Measurements from ENCODE around the gene C2CD2L. TPM values are rescaled to one million over a fixed set of nuclear protein-coding genes. Genes with fewer than 3 reads are reported as not detected.

Gene C2CD2L
- total and polyA plus RNA-seq, 2 donors (not counting 3 experiments of a cell fraction or from before 2014, with no cell fraction given), result 9.1 to 10.4 TPM

DNA sequence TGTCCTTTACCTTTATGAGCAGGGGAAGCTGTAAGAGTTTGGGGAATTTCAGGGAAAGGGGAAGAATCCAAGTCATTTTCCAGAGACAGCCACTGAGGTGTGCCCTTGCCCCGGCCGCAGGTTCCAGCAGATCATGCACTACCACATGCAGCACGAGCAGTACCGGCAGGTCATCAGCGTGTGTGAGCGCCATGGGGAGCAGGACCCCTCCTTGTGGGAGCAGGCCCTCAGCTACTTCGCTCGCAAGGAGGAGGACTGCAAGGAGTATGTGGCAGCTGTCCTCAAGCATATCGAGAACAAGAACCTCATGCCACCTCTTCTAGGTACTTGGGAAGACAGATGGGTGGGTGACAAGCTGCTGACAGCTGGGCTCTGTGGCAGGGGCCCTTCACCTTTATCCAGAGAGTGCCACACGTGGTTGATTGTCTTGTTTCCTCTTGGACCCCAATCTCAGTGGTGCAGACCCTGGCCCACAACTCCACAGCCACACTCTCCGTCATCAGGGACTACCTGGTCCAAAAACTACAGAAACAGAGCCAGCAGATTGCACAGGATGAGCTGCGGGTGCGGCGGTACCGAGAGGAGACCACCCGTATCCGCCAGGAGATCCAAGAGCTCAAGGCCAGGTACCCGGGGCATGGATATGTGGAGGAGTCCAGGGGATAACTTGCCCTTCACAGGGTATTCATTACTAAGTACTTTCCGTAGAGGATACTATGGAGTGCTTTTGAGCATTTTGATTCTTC is 28.3 kb upstream of the C2CD2L start:
- FAIRE-seq, result no peak
- Histone ChIP-seq H3K79me2 (ENCODE audit: control insufficient read depth, insufficient read depth, low read length) (no peaks in the 10 kb centered on the region), H3K27me3 (ENCODE audit: control insufficient read depth in 2 of 2, insufficient read depth in 2 of 2, low read length in 2 of 2) (no peaks in the 10 kb centered on the region), H3K4me2 (ENCODE audit: insufficient read depth, low read length) (no peak overlapping the region), H3K9me3 (replicated peaks; ENCODE audit: control insufficient read depth, insufficient read depth, low read length) (no peaks in the 10 kb centered on the region), H2AFZ (ENCODE audit: low read depth, low read length) (no peak overlapping the region), H3K9me1 (replicated peaks; ENCODE audit: control insufficient read depth, extremely low read depth, insufficient read depth, low read length) (no peaks in the 10 kb centered on the region), H3K9ac (replicated peaks; ENCODE audit: extremely low read depth, insufficient read depth, low read length) (no peak overlapping the region), H3K4me3 (replicated peaks in 1 of 3; ENCODE audit: insufficient read depth in 1 of 3, low read depth in 1 of 3, low read length in 3 of 3) (no peak overlapping the region), H3K27ac (ENCODE audit: insufficient read depth, low read depth, low read length) (no peak overlapping the region), H4K20me1 (replicated peaks; ENCODE audit: control insufficient read depth, extremely low read depth, insufficient read depth, low read length) (no peaks in the 10 kb centered on the region), H3K36me3 (ENCODE audit: control insufficient read depth in 2 of 2, extremely low read depth in 1 of 2, insufficient read depth in 2 of 2, low read length in 2 of 2) (peaks cover 10 to 42% of the 10 kb centered on the region in 2 experiments), H3K4me1 (ENCODE audit: control insufficient read depth, extremely low read depth, insufficient read depth, low read length) (no peaks in the 10 kb centered on the region)
- CTCF ChIA-PET, result interaction anchor here (1.8 kb wide), 1 partner anchor 11 kb away, joined by 6 read pairs; the partner anchor contains the start of gene VPS11
- no peak for TF ChIP-seq EZH2 (IDR thresholded peaks at IDR 0.05; ENCODE audit: borderline replicate concordance, low read depth, low read length, severe bottlenecking)
- TF ChIP-seq, protein P1, sequence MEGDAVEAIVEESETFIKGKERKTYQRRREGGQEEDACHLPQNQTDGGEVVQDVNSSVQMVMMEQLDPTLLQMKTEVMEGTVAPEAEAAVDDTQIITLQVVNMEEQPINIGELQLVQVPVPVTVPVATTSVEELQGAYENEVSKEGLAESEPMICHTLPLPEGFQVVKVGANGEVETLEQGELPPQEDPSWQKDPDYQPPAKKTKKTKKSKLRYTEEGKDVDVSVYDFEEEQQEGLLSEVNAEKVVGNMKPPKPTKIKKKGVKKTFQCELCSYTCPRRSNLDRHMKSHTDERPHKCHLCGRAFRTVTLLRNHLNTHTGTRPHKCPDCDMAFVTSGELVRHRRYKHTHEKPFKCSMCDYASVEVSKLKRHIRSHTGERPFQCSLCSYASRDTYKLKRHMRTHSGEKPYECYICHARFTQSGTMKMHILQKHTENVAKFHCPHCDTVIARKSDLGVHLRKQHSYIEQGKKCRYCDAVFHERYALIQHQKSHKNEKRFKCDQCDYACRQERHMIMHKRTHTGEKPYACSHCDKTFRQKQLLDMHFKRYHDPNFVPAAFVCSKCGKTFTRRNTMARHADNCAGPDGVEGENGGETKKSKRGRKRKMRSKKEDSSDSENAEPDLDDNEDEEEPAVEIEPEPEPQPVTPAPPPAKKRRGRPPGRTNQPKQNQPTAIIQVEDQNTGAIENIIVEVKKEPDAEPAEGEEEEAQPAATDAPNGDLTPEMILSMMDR (IDR thresholded peaks at IDR 0.05; ENCODE audit: extremely low read depth in 1 of 2, insufficient read depth in 1 of 2, low read depth in 1 of 2, low read length in 2 of 2), result no peak
- no peak for TF ChIP-seq JUN (IDR thresholded peaks at IDR 0.05; ENCODE audit: borderline replicate concordance, insufficient read depth, insufficient read length, low read depth)
- no peak for TF ChIP-seq FOS (IDR thresholded peaks at IDR 0.05; ENCODE audit: borderline replicate concordance, insufficient read depth, low read length)
- TF ChIP-seq POLR2A (IDR thresholded peaks at IDR 0.05; ENCODE audit: low read depth, low read length), result no peak
- no peak for TF ChIP-seq POLR2AphosphoS5 (IDR thresholded peaks at IDR 0.05; ENCODE audit: insufficient read depth, low read depth, low read length)
- TF ChIP-seq GATA2 (IDR thresholded peaks at IDR 0.05; ENCODE audit: insufficient read depth, insufficient read length, low read depth, low read length), result no peak
- TF ChIP-seq, protein P2, sequence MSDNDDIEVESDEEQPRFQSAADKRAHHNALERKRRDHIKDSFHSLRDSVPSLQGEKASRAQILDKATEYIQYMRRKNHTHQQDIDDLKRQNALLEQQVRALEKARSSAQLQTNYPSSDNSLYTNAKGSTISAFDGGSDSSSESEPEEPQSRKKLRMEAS (IDR thresholded peaks at IDR 0.05; ENCODE audit: insufficient read depth, insufficient read length), result no peak
- TF ChIP-seq MYC (IDR thresholded peaks at IDR 0.05; ENCODE audit: low read depth, low read length), result no peak
- POLR2A ChIA-PET, result no interaction called here
- intact Hi-C loops (cut with micrococcal nuclease), result no loop called here
- no peak for DNase-seq (ENCODE audit: low read depth, low spot score)
- dilution Hi-C loops (cut with MboI; ENCODE audit: extremely low pct_ligation_motif_present, low sequenced_read_pairs), result no loop called here
- no TSS peak for BruUV-seq (replicated peaks)
